Neural cell (in vitro differentiated cells): ENCODE measurements around the gene ZNF148. TPM values are rescaled to one million over a fixed set of nuclear protein-coding genes. Genes with fewer than 3 reads are reported as not detected.

ENCODE experiments used
- H2AFZ ChIP-seq: fragments of 200-600, 300-800 bp; sonication (generic), shearing (Covaris generic); 2 replicates; pipeline ENCODE4 v1.6.0; 2014; ENCODE audit warnings: low read depth, mild to moderate bottlenecking, antibody characterized with exemption, low read length, moderate library complexity
- H3F3A ChIP-seq: fragments of 200-600 bp; shearing (Covaris generic); 2 replicates; pipeline ENCODE4 v1.6.1; 2016; ENCODE audit warnings: mild to moderate bottlenecking, moderate library complexity, mixed read lengths, antibody characterized with exemption, low read length; ENCODE audit not compliant: insufficient read depth, poor library complexity, severe bottlenecking
- H3K27ac ChIP-seq: fragments of 200-600, 300-800 bp; sonication (generic), shearing (Covaris generic); 2 replicates; pipeline ENCODE4 v1.5.1; 2014; ENCODE audit warnings: mild to moderate bottlenecking, low read length, moderate library complexity
- H3K27me3 ChIP-seq: fragments of 300-800, 200-600 bp; sonication (generic), shearing (Covaris generic); 2 replicates; pipeline ENCODE4 v1.6.0; 2014; ENCODE audit warnings: mild to moderate bottlenecking, low read depth, low read length, moderate library complexity; ENCODE audit not compliant: insufficient read depth
- H3K36me3 ChIP-seq: fragments of 300-800, 200-600 bp; sonication (generic), shearing (Covaris generic); 2 replicates; pipeline ENCODE4 v1.5.1; 2014; ENCODE audit warnings: mild to moderate bottlenecking, antibody characterized with exemption, low read length, moderate library complexity; ENCODE audit not compliant: insufficient read depth
- H3K4me2 ChIP-seq: fragments of 300-800, 200-600 bp; sonication (generic), shearing (Covaris generic); 2 replicates; pipeline ENCODE4 v1.6.0; 2014; ENCODE audit warnings: mild to moderate bottlenecking, low read length
- H3K4me3 ChIP-seq: fragments of 300-800, 200-600 bp; sonication (generic), shearing (Covaris generic); 2 replicates; pipeline ENCODE4 v1.5.1; 2014; ENCODE audit warnings: mild to moderate bottlenecking, low read length, moderate library complexity
- H3K79me2 ChIP-seq: fragments of 200-600 bp; shearing (Covaris generic); replicated peaks from 2 replicates; pipeline ENCODE4 v1.6.0; 2014; ENCODE audit warnings: mild to moderate bottlenecking, low read length, moderate library complexity; ENCODE audit not compliant: insufficient read depth
- H3K9ac ChIP-seq: fragments of 300-800, 200-600 bp; sonication (generic), shearing (Covaris generic); 2 replicates; pipeline ENCODE4 v1.6.1; 2016; ENCODE audit warnings: mild to moderate bottlenecking, low read length, mixed read lengths
- H3K9me2 ChIP-seq: fragments of 200-600 bp; shearing (Covaris generic); 2 replicates; pipeline ENCODE4 v1.6.1; 2016; ENCODE audit warnings: mild to moderate bottlenecking, low read length, mixed read lengths; ENCODE audit not compliant: insufficient read depth
- H3K9me3 ChIP-seq: fragments of 200-600, 300-800 bp; sonication (generic), shearing (Covaris generic); 2 replicates; pipeline ENCODE4 v1.6.1; 2016; ENCODE audit warnings: mild to moderate bottlenecking, mixed run types, low read length, moderate library complexity, mixed read lengths
- H4K20me1 ChIP-seq: fragments of 200-600 bp; shearing (Covaris generic); 2 replicates; pipeline ENCODE4 v1.6.1; 2016; ENCODE audit warnings: mild to moderate bottlenecking, mixed run types; ENCODE audit not compliant: insufficient read depth
- CTCF ChIP-seq: fragments of 450-650 bp; IDR thresholded peaks from 2 replicates; pipeline ENCODE4 v1.5.1; 2014; ENCODE audit warnings: antibody characterized with exemption, mild to moderate bottlenecking, moderate library complexity; ENCODE audit not compliant: poor library complexity, severe bottlenecking
- EP300 ChIP-seq: fragments of 450-650 bp; conservative IDR thresholded peaks from 2 replicates; pipeline ENCODE4 v1.6.1; 2014; ENCODE audit warnings: antibody characterized with exemption, mild to moderate bottlenecking, moderate library complexity; ENCODE audit not compliant: poor library complexity, severe bottlenecking
- EZH2 ChIP-seq: fragments of 200-600, 300-800 bp; shearing (Covaris generic), sonication (generic); IDR thresholded peaks from 2 replicates; pipeline ENCODE4 v1.6.1; 2014; ENCODE audit warnings: antibody characterized with exemption, low read length, borderline replicate concordance, mild to moderate bottlenecking; ENCODE audit not compliant: insufficient read depth, poor library complexity, severe bottlenecking
- MXI1 ChIP-seq: fragments of 450-650 bp; conservative IDR thresholded peaks from 2 replicates; pipeline ENCODE4 v1.6.1; 2014; ENCODE audit warnings: antibody characterized with exemption, mild to moderate bottlenecking; ENCODE audit not compliant: poor library complexity, severe bottlenecking
- POLR2AphosphoS5 ChIP-seq: IDR thresholded peaks from 2 replicates; pipeline ENCODE4 v1.6.1; 2012
- RAD21 ChIP-seq: fragments of 450-650 bp; conservative IDR thresholded peaks from 2 replicates; pipeline ENCODE4 v1.6.1; 2014; ENCODE audit warnings: antibody characterized with exemption, mild to moderate bottlenecking, moderate library complexity
- REST ChIP-seq: IDR thresholded peaks from 2 replicates; pipeline ENCODE4 v1.6.1; 2012; ENCODE audit warnings: borderline replicate concordance
- SMC3 ChIP-seq: fragments of 450-650 bp; conservative IDR thresholded peaks from 2 replicates; pipeline ENCODE4 v1.6.1; 2014; ENCODE audit warnings: antibody characterized with exemption, mild to moderate bottlenecking, moderate library complexity; ENCODE audit not compliant: poor library complexity
- TAF1 ChIP-seq: IDR thresholded peaks from 2 replicates; pipeline ENCODE4 v1.6.1; 2012; ENCODE audit warnings: low read depth
- polyA plus RNA-seq: library from polyadenylated mRNA; depleted of rRNA; stranded (reverse); fragments of >200 nt; gene quantifications from 2 replicates; pipeline ENCODE4 v1.2.3, GENCODE V29; 2014

ZNF148 gene
- polyA plus RNA-seq, 1 donor from 2014 or later: 16.9 TPM

GRCh38 chr3:125200731-125201139 lies 174.4 kb downstream of the ZNF148 start:
- Histone ChIP-seq H3K9me2 (no peaks in the 10 kb centered on the region), H3K9ac (no peak overlapping the region), H3K4me2 (no peak overlapping the region), H3F3A (no peaks in the 10 kb centered on the region), H3K27me3 (no peaks in the 10 kb centered on the region), H3K36me3 (no peaks in the 10 kb centered on the region), H3K9me3 (no peaks in the 10 kb centered on the region), H2AFZ (no peak overlapping the region), H3K79me2 (no peaks in the 10 kb centered on the region), H3K4me3 (no peak overlapping the region), H3K27ac (no peak overlapping the region), H4K20me1 (no peaks in the 10 kb centered on the region)
- no peak for TF ChIP-seq RAD21
- no peak for TF ChIP-seq REST
- no peak for TF ChIP-seq CTCF
- TF ChIP-seq EP300: no peak
- TF ChIP-seq EZH2: no peak
- TF ChIP-seq POLR2AphosphoS5: no peak
- TF ChIP-seq TAF1: no peak
- TF ChIP-seq SMC3: no peak
- TF ChIP-seq MXI1: no peak

GRCh38 chr3:125194849-125195601 lies 180.1 kb downstream of the ZNF148 start:
- Histone ChIP-seq H3K27ac (no peak overlapping the region), H3K27me3 (no peaks in the 10 kb centered on the region), H4K20me1 (no peaks in the 10 kb centered on the region), H2AFZ (no peak overlapping the region), H3K4me3 (no peak overlapping the region), H3K9me3 (no peaks in the 10 kb centered on the region), H3K9ac (no peak overlapping the region), H3K79me2 (no peaks in the 10 kb centered on the region), H3K4me2 (no peak overlapping the region), H3F3A (no peaks in the 10 kb centered on the region), H3K36me3 (no peaks in the 10 kb centered on the region), H3K9me2 (no peaks in the 10 kb centered on the region)
- TF ChIP-seq TAF1 (no peak), MXI1 (no peak), POLR2AphosphoS5 (no peak), SMC3 (no peak), REST (no peak), CTCF (no peak), EP300 (no peak), RAD21 (no peak)
